Astrocyte of the spinal cord (primary cell): Measurements from ENCODE around the gene DAB1.

Experiments used
- DNase-seq: peaks from one replicate; pipeline ENCODE4 v3.0.0; 2011; ENCODE audit warnings: low read depth, low spot score
- H3K4me3 ChIP-seq: 2 replicates; pipeline ENCODE4 v1.5.1; 2011; ENCODE audit warnings: low read depth, mild to moderate bottlenecking, low read length, moderate library complexity
- CTCF ChIP-seq: IDR thresholded peaks from 2 replicates; pipeline ENCODE4 v1.5.1; 2012; ENCODE audit warnings: low read depth, mild to moderate bottlenecking, low read length, inconsistent platforms
- in situ Hi-C: cut with HindIII; loops from 2 replicates; pipeline ENCODE4 v1.10.0; 2017; ENCODE audit warnings: low sequenced_read_pairs

DAB1 gene

GRCh38 chr1:56978819-56979218 is 445.0 kb downstream of the DAB1 start:
- DNase-seq, result no peak
- no peak overlapping the region for H3K4me3 ChIP-seq
- in situ Hi-C loops, result no loop called here
- TF ChIP-seq CTCF, result no peak

GRCh38 chr1:56977910-56978309 is 445.9 kb downstream of the DAB1 start:
- DNase-seq, result no peak
- no peak overlapping the region for H3K4me3 ChIP-seq
- TF ChIP-seq CTCF, result no peak
- in situ Hi-C loops, result no loop called here

GRCh38 chr1:56975446-56975845 is 448.4 kb downstream of the DAB1 start:
- no peak overlapping the region for H3K4me3 ChIP-seq
- DNase-seq, result no peak
- no peak for TF ChIP-seq CTCF
- in situ Hi-C loops, result no loop called here

- H3K4me3 ChIP-seq, result no peak overlapping the region
- in situ Hi-C loops, result no loop called here
- DNase-seq, result no peak
- no peak for TF ChIP-seq CTCF
Observed at GRCh38 chr1:56973923-56974742, 449.7 kb downstream of the DAB1 start.

- DNase-seq, result no peak
- TF ChIP-seq CTCF, result no peak
- no peak overlapping the region for H3K4me3 ChIP-seq
- in situ Hi-C loops, result no loop called here
Observed at GRCh38 chr1:56972976-56973375, 450.9 kb downstream of the DAB1 start.

- H3K4me3 ChIP-seq, result no peak overlapping the region
- no peak for DNase-seq
- in situ Hi-C loops, result no loop called here
- no peak for TF ChIP-seq CTCF
Observed at GRCh38 chr1:56970280-56970679, 453.6 kb downstream of the DAB1 start.
